GM13976 (cell line): ENCODE results near the gene CA7.
"Not testable (repeated sequence)": the region's sequence is repeated elsewhere in the genome, so short reads cannot be mapped to it uniquely, and the experiment has no call there.

Experiments
- DNase-seq: peaks from one replicate; pipeline ENCODE4 v3.0.0; 2012; ENCODE audit warnings: low spot score
- CTCF ChIP-seq: IDR thresholded peaks from 2 replicates; pipeline ENCODE4 v1.5.1; 2012; ENCODE audit warnings: borderline replicate concordance, mild to moderate bottlenecking; ENCODE audit not compliant: insufficient read depth; ENCODE audit errors: extremely low read depth, missing control alignments, control extremely low read depth
- in situ Hi-C: fragments of 300-500 bp; cut with MboI; formaldehyde crosslinking; loops from one replicate; pipeline ENCODE4 v1.12.0; 2022; ENCODE audit warnings: low sequenced_read_pairs, mixed read lengths, inconsistent platforms; ENCODE audit not compliant: unreplicated experiment

The CA7 gene

DNA sequence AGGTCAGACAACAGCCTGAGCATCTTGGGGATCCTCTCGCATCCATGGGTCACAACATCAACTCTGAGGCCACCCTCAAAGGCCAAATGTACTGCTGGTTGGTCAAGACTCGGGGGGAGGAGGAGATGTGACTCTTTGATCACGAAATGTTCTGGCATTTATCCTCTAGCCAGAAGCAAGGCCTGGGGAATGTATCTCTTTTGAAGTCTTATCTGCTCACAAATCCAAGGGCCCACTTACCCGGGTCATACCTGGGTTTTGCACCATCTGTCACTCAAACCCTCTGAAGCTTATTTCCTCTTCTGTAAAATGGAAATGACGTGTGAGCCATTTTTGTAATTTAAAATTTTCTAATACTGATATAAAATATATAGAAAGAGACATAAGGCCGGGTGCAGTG, 13.2 kb downstream of the CA7 start:
- in situ Hi-C loops, result loop anchor here (25.0 kb wide), 1 partner anchor 445 kb away; no protein-coding TSS in a partner anchor
- no peak for DNase-seq
- no peak for TF ChIP-seq CTCF

DNA sequence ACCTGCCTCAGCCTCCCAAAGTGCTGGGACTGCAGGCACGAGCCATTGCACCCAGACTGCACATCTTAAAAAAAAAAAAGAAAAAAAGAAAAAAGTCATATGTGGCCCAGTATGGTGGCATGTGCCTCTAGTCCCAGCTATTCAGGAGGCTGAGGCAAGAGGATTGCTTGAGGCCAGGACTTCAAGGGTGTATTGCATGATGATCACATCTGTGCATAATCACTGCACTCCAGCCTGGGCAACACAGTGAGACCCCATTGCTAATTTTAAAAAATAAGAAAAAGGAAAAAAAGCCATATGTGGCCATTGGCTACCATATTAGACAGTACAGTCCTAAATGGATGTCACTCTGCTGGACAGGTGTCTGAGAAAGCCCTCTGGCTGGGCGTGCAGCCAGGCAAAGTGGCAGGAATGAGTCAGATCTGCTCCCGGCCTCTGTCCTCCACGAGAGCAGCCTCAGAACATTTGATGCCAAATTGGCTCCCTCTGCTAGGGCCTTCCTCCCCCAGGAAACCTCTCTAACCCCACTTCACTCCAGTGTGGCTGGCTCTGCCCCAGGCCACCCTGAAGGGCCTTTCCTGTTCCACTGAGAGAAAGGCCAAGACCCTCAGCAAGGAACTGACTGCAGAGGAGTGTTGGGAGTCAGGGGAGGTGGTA, 14.7 kb downstream of the CA7 start:
- no peak for DNase-seq
- in situ Hi-C loops, result loop anchor here (25.0 kb wide), 1 partner anchor 447 kb away; no protein-coding TSS in a partner anchor
- TF ChIP-seq CTCF, result no peak

- no peak for DNase-seq
- in situ Hi-C loops, result loop anchor here (25.0 kb wide), 1 partner anchor 447 kb away; no protein-coding TSS in a partner anchor
- no peak for TF ChIP-seq CTCF
Measured at GRCh38 chr16:66859397-66860068, 15.3 kb downstream of the CA7 start.

DNA sequence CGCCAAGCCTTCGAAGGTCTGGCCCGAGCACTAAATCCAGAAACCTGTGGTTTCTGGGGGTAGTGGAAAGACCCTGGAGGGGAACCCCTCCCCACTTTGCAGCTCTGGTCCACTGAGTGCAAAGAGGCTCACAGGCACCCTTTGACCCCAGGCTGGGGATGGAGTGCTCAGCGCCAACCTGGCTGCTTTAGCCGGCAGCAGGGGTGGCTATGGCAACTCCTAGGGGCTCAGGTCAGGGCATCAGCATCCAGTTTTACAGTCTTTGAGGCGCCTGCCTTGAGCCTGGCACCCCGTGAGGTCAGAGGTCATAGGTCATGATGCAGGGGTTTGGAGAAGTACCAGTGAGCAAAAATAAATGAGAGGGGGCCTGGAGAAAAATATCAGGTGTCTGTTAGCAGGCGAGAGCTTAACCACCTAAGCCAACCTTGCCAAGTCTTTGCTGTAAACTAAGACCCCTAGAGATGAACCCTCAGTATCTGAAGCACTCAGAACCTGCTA, 17.9 kb downstream of the CA7 start:
- in situ Hi-C loops, result loop anchor here (25.0 kb wide), 1 partner anchor 450 kb away; no protein-coding TSS in a partner anchor
- no peak for TF ChIP-seq CTCF
- DNase-seq, result no peak

DNA sequence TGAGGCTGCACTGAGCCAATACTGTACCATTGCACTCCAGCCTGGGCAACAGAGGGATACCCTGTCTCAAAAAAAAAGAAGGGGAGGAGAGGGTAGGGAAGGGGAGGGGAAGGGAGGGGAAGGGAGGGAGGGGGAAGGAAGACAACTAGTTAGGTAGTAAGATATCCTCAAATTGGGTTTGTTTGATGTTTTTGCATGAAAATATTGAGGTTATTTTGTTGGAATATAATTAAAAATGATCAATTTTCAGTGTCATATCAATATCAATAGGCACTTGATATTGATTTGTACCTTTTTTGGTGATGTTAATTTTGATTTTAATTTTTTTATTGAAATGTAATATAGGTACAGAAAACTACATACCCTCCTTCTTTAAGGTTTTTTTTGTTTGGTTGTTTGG, 19.5 kb downstream of the CA7 start:
- in situ Hi-C loops, result loop anchor here (25.0 kb wide), 1 partner anchor 451 kb away; no protein-coding TSS in a partner anchor
- DNase-seq, result no peak
- TF ChIP-seq CTCF, result no peak

DNA sequence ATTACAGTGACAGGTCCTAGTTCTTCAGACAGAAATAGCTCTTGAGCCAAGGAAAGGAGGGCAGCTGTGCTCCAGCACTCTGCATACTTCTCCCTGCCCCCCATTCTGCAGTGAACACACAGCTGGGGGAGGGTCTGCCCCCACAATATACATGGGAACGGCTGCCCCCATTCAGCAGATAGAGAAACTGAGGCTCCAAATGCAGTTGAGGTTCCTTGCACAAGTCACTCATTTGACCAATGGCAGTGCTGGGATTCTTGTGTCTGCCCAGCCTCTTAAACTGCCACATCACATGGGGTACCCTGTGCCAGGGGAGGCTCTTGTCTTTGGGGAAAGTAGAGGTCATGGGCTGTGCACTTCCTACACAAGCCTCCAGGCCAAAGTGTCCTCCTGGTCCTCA, 25.2 kb downstream of the CA7 start:
- in situ Hi-C loops, result loop anchor here (25.0 kb wide), 1 partner anchor 457 kb away; no protein-coding TSS in a partner anchor
- no peak for TF ChIP-seq CTCF
- DNase-seq, result no peak

DNA sequence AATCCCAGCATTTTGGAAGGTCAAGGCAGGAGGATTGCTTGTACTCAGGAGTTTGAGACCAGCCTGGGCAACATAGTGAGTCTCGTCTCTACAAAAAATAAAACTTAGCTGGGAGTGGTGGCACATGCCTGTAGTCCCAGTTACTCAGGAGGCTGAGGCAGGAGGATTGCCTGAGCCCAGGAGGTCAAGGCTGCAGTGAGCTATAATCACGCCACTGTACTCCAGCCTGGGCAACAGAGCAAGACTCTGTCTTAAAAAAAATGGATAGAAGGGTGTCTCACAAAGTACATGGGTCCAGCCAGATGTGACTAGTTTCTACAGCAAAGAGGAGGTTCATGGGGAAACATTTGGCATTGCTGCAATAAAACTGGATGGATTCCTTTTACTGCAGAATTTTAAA, 27.1 kb downstream of the CA7 start:
- in situ Hi-C loops, result loop anchor here (25.0 kb wide), 1 partner anchor 459 kb away; no protein-coding TSS in a partner anchor
- DNase-seq, result not testable (repeated sequence)
